H9 (cell line): ENCODE results near the gene TRERF1. TPM values are rescaled to one million over a fixed set of nuclear protein-coding genes. Genes with fewer than 3 reads are reported as not detected.

Experiments used
- DNase-seq: peaks from one replicate; pipeline ENCODE4 v3.0.0-alpha.2; 2017
- H2AFZ ChIP-seq: one replicate; pipeline ENCODE4 v1.6.1; 2013; ENCODE audit warnings: mild to moderate bottlenecking, low read length, control low read depth, moderate library complexity
- H2AK5ac ChIP-seq: 2 replicates; pipeline ENCODE4 v1.6.1; 2013; ENCODE audit warnings: low read length, control low read depth, mixed read lengths; ENCODE audit not compliant: insufficient read length
- H2BK120ac ChIP-seq: one replicate; pipeline ENCODE4 v1.6.1; 2013; ENCODE audit warnings: low read depth, mild to moderate bottlenecking, low read length, control low read depth, inconsistent platforms; ENCODE audit not compliant: poor library complexity, severe bottlenecking
- H2BK12ac ChIP-seq: 2 replicates; pipeline ENCODE4 v1.6.1; 2013; ENCODE audit warnings: low read length, control low read depth, mixed read lengths, low read depth; ENCODE audit not compliant: insufficient read length
- H2BK15ac ChIP-seq: 2 replicates; pipeline ENCODE4 v1.6.1; 2013; ENCODE audit warnings: low read depth, low read length, control low read depth
- H2BK20ac ChIP-seq: one replicate; pipeline ENCODE4 v1.6.1; 2013; ENCODE audit warnings: low read depth, mild to moderate bottlenecking, low read length, control low read depth, inconsistent platforms; ENCODE audit not compliant: poor library complexity, severe bottlenecking
- H2BK5ac ChIP-seq: 2 replicates; pipeline ENCODE4 v1.6.1; 2013; ENCODE audit warnings: low read length, control low read depth, mixed read lengths; ENCODE audit not compliant: insufficient read length
- H3K14ac ChIP-seq: 2 replicates; pipeline ENCODE4 v1.6.1; 2013; ENCODE audit warnings: low read length, control low read depth; ENCODE audit not compliant: insufficient read depth
- H3K18ac ChIP-seq: 2 replicates; pipeline ENCODE4 v1.6.1; 2013; ENCODE audit warnings: low read depth, mild to moderate bottlenecking, mixed read lengths, low read length, control low read depth; ENCODE audit not compliant: insufficient read length
- H3K23ac ChIP-seq: 2 replicates; pipeline ENCODE4 v1.6.1; 2013; ENCODE audit warnings: low read length, control low read depth, mixed read lengths, low read depth; ENCODE audit not compliant: insufficient read length
- H3K23me2 ChIP-seq: 2 replicates; pipeline ENCODE4 v1.6.1; 2013; ENCODE audit warnings: low read depth, mild to moderate bottlenecking, mixed read lengths, low read length, control low read depth; ENCODE audit not compliant: insufficient read length, poor library complexity, severe bottlenecking
- H3K27ac ChIP-seq: 2 replicates; pipeline ENCODE4 v1.5.1; 2013; ENCODE audit warnings: low read length, control low read depth, mixed read lengths, low read depth; ENCODE audit not compliant: insufficient read length
- H3K27me3 ChIP-seq: 2 replicates; pipeline ENCODE4 v1.6.1; 2013; ENCODE audit warnings: low read length, control low read depth, inconsistent platforms; ENCODE audit not compliant: insufficient read depth
- H3K4ac ChIP-seq: 2 replicates; pipeline ENCODE4 v1.6.1; 2013; ENCODE audit warnings: low read depth, mild to moderate bottlenecking, control low read depth, inconsistent platforms, low read length, moderate library complexity
- H3K4me1 ChIP-seq: 2 replicates; pipeline ENCODE4 v1.6.1; 2013; ENCODE audit warnings: low read length, control low read depth, inconsistent platforms; ENCODE audit not compliant: insufficient read depth
- H3K4me2 ChIP-seq: 2 replicates; pipeline ENCODE4 v1.6.1; 2013; ENCODE audit warnings: low read length, control low read depth, mixed read lengths; ENCODE audit not compliant: insufficient read length, insufficient read depth
- H3K56ac ChIP-seq: 2 replicates; pipeline ENCODE4 v1.6.1; 2013; ENCODE audit warnings: low read depth, mild to moderate bottlenecking, mixed read lengths, low read length, control low read depth; ENCODE audit not compliant: insufficient read length
- H3K79me1 ChIP-seq: 2 replicates; pipeline ENCODE4 v1.6.1; 2013; ENCODE audit warnings: low read depth, mild to moderate bottlenecking, moderate library complexity, low read length, control low read depth, inconsistent platforms; ENCODE audit not compliant: insufficient read depth, poor library complexity, severe bottlenecking
- H3K79me2 ChIP-seq: 2 replicates; pipeline ENCODE4 v1.6.1; 2013; ENCODE audit warnings: low read length, control low read depth, inconsistent platforms; ENCODE audit not compliant: insufficient read depth
- H3K9ac ChIP-seq: 2 replicates; pipeline ENCODE4 v1.6.1; 2013; ENCODE audit warnings: low read length, control low read depth, mixed read lengths; ENCODE audit not compliant: insufficient read length; ENCODE audit errors: extremely low read depth
- H3K9me3 ChIP-seq: one replicate; pipeline ENCODE4 v1.6.1; 2013; ENCODE audit warnings: low read depth, low read length, inconsistent platforms; ENCODE audit not compliant: control insufficient read depth
- H3T11ph ChIP-seq: one replicate; pipeline ENCODE4 v1.6.1; 2013; ENCODE audit warnings: mild to moderate bottlenecking, low read length, control low read depth, inconsistent platforms
- H4K20me1 ChIP-seq: one replicate; pipeline ENCODE4 v1.6.1; 2013; ENCODE audit not compliant: control insufficient read depth, insufficient read length, insufficient read depth
- H4K5ac ChIP-seq: 2 replicates; pipeline ENCODE4 v1.6.1; 2013; ENCODE audit warnings: low read depth, mild to moderate bottlenecking, mixed read lengths, low read length, control low read depth; ENCODE audit not compliant: insufficient read length
- H4K8ac ChIP-seq: replicated peaks from 2 replicates; pipeline ENCODE4 v1.6.1; 2013; ENCODE audit warnings: low read length, control low read depth, mixed read lengths, low read depth; ENCODE audit not compliant: insufficient read length
- H4K91ac ChIP-seq: 2 replicates; pipeline ENCODE4 v1.6.1; 2013; ENCODE audit warnings: low read depth, mild to moderate bottlenecking, moderate library complexity, mixed read lengths, low read length, control low read depth; ENCODE audit not compliant: insufficient read length
- H3K27ac Mint-ChIP-seq, 3 experiments: 2 replicates in 2 of 3; 3 replicates in 1 of 3; pipeline ENCODE4 v1.8.0; 2020 to 2021; ENCODE audit warnings: mixed read lengths in 3 of 3, mild to moderate bottlenecking in 1 of 3, moderate library complexity in 1 of 3
- H3K27me3 Mint-ChIP-seq: 2 replicates; pipeline ENCODE4 v1.8.0; 2021; ENCODE audit warnings: low read depth, mild to moderate bottlenecking, moderate library complexity, mixed read lengths
- H3K36me3 Mint-ChIP-seq, 3 experiments: 2 replicates in 2 of 3; 3 replicates in 1 of 3; pipeline ENCODE4 v1.8.0; 2020 to 2021; ENCODE audit warnings: low read depth in 3 of 3, mixed read lengths in 3 of 3; ENCODE audit not compliant: insufficient read depth in 1 of 3
- H3K4me1 Mint-ChIP-seq, 2 experiments: 2 replicates each; pipeline ENCODE4 v1.8.0; 2020; ENCODE audit warnings: mixed read lengths in 2 of 2
- H3K4me3 Mint-ChIP-seq, 2 experiments: 2 replicates in 1 of 2; 3 replicates in 1 of 2; pipeline ENCODE4 v1.8.0; 2020 to 2021; ENCODE audit warnings: mild to moderate bottlenecking in 2 of 2, mixed read lengths in 2 of 2, moderate library complexity in 1 of 2
- H3K9me3 Mint-ChIP-seq, 2 experiments: 2 replicates in 1 of 2; 3 replicates in 1 of 2; pipeline ENCODE4 v1.8.0; 2020; ENCODE audit warnings: mild to moderate bottlenecking in 2 of 2, mixed read lengths in 2 of 2, moderate library complexity in 1 of 2
- WGBS: extraction: QIAGEN DNeasy Blood & Tissue Kit; methylation state at CpG from one replicate; pipeline ENCODE4 v1.1.7; 2013; ENCODE audit warnings: missing lambda C conversion rate, low lambda C conversion rate, mixed read lengths; ENCODE audit not compliant: insufficient read length; ENCODE audit errors: extremely low coverage; 5-methylcytosine and 5-hydroxymethylcytosine counted together
- total RNA-seq: library from RNA; stranded (reverse); gene quantifications from 2 replicates; pipeline ENCODE4 v1.2.1, GENCODE V29; 2021
- TF ChIP-seq, protein P1 (sequence below): fragments of 200-600 bp; sonication (generic); conservative IDR thresholded peaks from 3 replicates; pipeline ENCODE4 v1.8.0; 2021; ENCODE audit warnings: antibody characterized with exemption, mild to moderate bottlenecking

TRERF1 gene
- total RNA-seq, 1 experiment from 2014 or later: 19.7 TPM

DNA sequence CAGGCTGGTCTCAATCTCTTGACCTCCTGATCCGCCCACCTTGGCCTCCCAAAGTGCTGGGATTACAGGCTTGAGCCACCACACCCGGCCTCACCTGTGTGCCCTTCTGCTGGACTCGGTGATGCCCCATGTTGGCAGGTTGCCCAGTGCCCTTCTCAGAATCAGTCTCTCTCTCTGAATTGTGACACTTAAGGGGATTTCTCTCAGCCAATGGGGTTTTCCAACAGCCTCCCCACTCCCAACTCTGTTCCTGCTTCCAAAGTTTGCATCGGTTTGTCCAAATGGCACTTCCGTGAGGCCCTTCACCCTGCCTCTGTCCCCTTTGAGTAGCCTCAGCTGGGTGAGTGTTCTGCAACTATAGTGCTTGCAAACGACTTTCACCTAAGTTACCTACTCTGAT, 230.9 kb downstream of the TRERF1 start:
- H2AK5ac ChIP-seq: no peak overlapping the region
- H3K27me3 ChIP-seq: no peaks in the 10 kb centered on the region
- H3K79me2 ChIP-seq: no peaks in the 10 kb centered on the region
- no peak overlapping the region for H3K27ac Mint-ChIP-seq
- H3K23me2 ChIP-seq: no peaks in the 10 kb centered on the region
- no peak overlapping the region for H3K4me2 ChIP-seq
- no peak for DNase-seq
- H3K4me1 Mint-ChIP-seq: peaks cover 4 to 11% of the 10 kb centered on the region in 2 experiments
- H2BK15ac ChIP-seq: no peak overlapping the region
- H2AFZ ChIP-seq: no peak overlapping the region
- H3K9ac ChIP-seq: no peak overlapping the region
- WGBS: no CpG with 5 or more reads among the region's 6 CpGs
- H4K20me1 ChIP-seq: no peaks in the 10 kb centered on the region
- H4K8ac ChIP-seq: no peak overlapping the region
- no peak overlapping the region for H3K4ac ChIP-seq
- H3K14ac ChIP-seq: no peak overlapping the region
- H3K23ac ChIP-seq: no peak overlapping the region
- no peak overlapping the region for H4K5ac ChIP-seq
- H3K4me3 Mint-ChIP-seq: no peak overlapping the region
- H3K27ac ChIP-seq: no peak overlapping the region
- H3T11ph ChIP-seq: no peak overlapping the region
- no peak overlapping the region for H3K56ac ChIP-seq
- H2BK12ac ChIP-seq: no peak overlapping the region
- TF ChIP-seq, protein P1, sequence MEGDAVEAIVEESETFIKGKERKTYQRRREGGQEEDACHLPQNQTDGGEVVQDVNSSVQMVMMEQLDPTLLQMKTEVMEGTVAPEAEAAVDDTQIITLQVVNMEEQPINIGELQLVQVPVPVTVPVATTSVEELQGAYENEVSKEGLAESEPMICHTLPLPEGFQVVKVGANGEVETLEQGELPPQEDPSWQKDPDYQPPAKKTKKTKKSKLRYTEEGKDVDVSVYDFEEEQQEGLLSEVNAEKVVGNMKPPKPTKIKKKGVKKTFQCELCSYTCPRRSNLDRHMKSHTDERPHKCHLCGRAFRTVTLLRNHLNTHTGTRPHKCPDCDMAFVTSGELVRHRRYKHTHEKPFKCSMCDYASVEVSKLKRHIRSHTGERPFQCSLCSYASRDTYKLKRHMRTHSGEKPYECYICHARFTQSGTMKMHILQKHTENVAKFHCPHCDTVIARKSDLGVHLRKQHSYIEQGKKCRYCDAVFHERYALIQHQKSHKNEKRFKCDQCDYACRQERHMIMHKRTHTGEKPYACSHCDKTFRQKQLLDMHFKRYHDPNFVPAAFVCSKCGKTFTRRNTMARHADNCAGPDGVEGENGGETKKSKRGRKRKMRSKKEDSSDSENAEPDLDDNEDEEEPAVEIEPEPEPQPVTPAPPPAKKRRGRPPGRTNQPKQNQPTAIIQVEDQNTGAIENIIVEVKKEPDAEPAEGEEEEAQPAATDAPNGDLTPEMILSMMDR: no peak
- H3K9me3 ChIP-seq: no peaks in the 10 kb centered on the region
- peaks cover 0 to 7% (median 4%) of the 10 kb centered on the region in 3 experiments; a peak in 3 of 7 replicates for H3K36me3 Mint-ChIP-seq
- H2BK5ac ChIP-seq: no peak overlapping the region
- no peaks in the 10 kb centered on the region for H3K4me1 ChIP-seq
- H2BK120ac ChIP-seq: no peak overlapping the region
- H3K9me3 Mint-ChIP-seq: no peaks in the 10 kb centered on the region
- no peaks in the 10 kb centered on the region; the same call in 1 of the 2 replicates for H3K27me3 Mint-ChIP-seq
- no peak overlapping the region for H4K91ac ChIP-seq
- H3K79me1 ChIP-seq: no peaks in the 10 kb centered on the region
- no peak overlapping the region for H2BK20ac ChIP-seq
- no peak overlapping the region for H3K18ac ChIP-seq
